BLaER1 (cell line): ENCODE measurements around the gene ENOPH1.
A peak's percentile ranks its signal among the peaks of the same experiment; 100 is the strongest.
"Not testable (repeated sequence)": the region's sequence is repeated elsewhere in the genome, so short reads cannot be mapped to it uniquely, and the experiment has no call there.

Source experiments
- H3K27ac ChIP-seq: shearing (Covaris generic); formaldehyde crosslinking; 2 replicates; pipeline ENCODE4 v1.8.1; 2022
- H3K27me3 ChIP-seq: shearing (Covaris generic); formaldehyde crosslinking; 2 replicates; pipeline ENCODE4 v1.8.1; 2022
- H3K36me3 ChIP-seq: shearing (Covaris generic); formaldehyde crosslinking; 2 replicates; pipeline ENCODE4 v1.8.1; 2022
- H3K4me1 ChIP-seq: shearing (Covaris generic); formaldehyde crosslinking; 2 replicates; pipeline ENCODE4 v1.8.1; 2022
- H3K4me2 ChIP-seq: shearing (Covaris generic); formaldehyde crosslinking; 2 replicates; pipeline ENCODE4 v1.8.1; 2022
- H3K4me3 ChIP-seq: shearing (Covaris generic); formaldehyde crosslinking; 2 replicates; pipeline ENCODE4 v1.8.1; 2022
- H3K9ac ChIP-seq: shearing (Covaris generic); formaldehyde crosslinking; 2 replicates; pipeline ENCODE4 v1.8.1; 2022
- H3K9me3 ChIP-seq: shearing (Covaris generic); formaldehyde crosslinking; 2 replicates; pipeline ENCODE4 v1.8.1; 2022
- H4K20me1 ChIP-seq: shearing (Covaris generic); formaldehyde crosslinking; 2 replicates; pipeline ENCODE4 v1.8.1; 2022
- Cebpa-rat ChIP-seq: shearing (Covaris generic); IDR thresholded peaks from 2 replicates; pipeline ENCODE4 v1.8.1; 2022

The ENOPH1 gene

GRCh38 chr4:82398263-82398662 is 32.1 kb upstream of the ENOPH1 start:
- Histone ChIP-seq H3K9ac (no peak overlapping the region), H3K27ac (no peak overlapping the region), H4K20me1 (no peaks in the 10 kb centered on the region), H3K36me3 (no peaks in the 10 kb centered on the region), H3K9me3 (no peaks in the 10 kb centered on the region), H3K4me1 (0 out of 2 replicates have a peak, but pooled peaks cover 6% of the 10 kb centered on the region), H3K4me3 (no peak overlapping the region), H3K4me2 (no peak overlapping the region), H3K27me3 (no peaks in the 10 kb centered on the region)
- TF ChIP-seq Cebpa-rat = no peak

DNA sequence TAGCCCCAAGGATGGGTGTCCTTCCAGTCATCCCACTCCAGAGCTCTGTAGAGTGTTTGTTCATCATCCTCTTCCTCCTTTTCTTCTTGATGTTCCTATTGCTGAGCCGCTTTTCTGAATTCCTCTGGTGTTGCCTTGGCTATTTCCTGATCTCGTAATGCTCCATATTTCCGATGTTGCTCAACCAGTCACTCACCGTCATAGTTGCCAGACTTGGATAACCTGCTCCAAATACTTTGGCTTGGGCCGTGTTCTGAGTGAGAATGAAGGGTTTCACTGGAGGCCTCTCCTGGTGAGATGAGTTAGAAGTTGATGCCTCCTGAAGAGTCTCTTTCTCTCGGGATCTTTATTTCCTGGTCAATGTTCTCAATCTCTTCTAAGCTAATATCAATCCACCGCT is 28.8 kb upstream of the ENOPH1 start:
- Histone ChIP-seq H3K36me3 (no peaks in the 10 kb centered on the region), H3K4me2 (no peak overlapping the region), H3K27me3 (no peaks in the 10 kb centered on the region), H3K4me3 (no peak overlapping the region), H3K9me3 (no peaks in the 10 kb centered on the region), H3K4me1 (0 out of 2 replicates have a peak, but pooled peaks cover 6% of the 10 kb centered on the region), H4K20me1 (no peaks in the 10 kb centered on the region), H3K9ac (no peak overlapping the region), H3K27ac (no peak overlapping the region)
- no peak for TF ChIP-seq Cebpa-rat

DNA sequence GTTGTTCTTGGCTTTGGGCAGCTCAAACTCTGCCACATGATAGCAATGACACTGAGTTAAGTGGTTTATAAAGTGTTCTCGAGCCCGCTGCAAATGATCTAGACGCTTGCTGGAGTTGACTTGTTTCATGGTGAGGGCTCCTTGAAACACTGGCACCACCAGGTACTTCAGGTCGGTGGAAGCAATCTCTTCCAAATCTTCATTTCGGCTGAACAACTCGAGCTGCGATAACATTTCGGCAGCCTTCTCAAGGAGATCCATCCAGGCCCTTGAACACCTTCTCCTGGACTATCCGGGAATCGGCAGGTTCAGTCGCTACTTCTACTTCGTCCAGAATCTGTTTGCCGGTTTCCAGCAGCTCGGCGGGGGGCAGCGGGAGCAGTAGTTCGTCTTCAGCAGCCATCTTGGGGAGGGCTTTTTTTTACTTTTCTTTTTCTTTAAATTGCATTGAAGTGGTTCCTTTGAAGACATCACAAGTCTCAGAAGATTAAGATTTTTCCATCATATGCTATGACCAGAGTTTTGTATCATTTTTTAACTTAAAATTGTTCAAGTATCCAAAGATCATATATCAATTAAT is 28.1 kb upstream of the ENOPH1 start:
- Histone ChIP-seq H3K36me3 (no peaks in the 10 kb centered on the region), H4K20me1 (no peaks in the 10 kb centered on the region), H3K27ac (no peak overlapping the region), H3K9ac (no peak overlapping the region), H3K4me3 (no peak overlapping the region), H3K4me1 (0 out of 2 replicates have a peak, but pooled peaks cover 6% of the 10 kb centered on the region), H3K27me3 (no peaks in the 10 kb centered on the region), H3K4me2 (no peak overlapping the region), H3K9me3 (no peaks in the 10 kb centered on the region)
- TF ChIP-seq Cebpa-rat = no peak

- Histone ChIP-seq H3K4me1 (no peaks in the 10 kb centered on the region), H3K27me3 (no peaks in the 10 kb centered on the region), H3K36me3 (no peaks in the 10 kb centered on the region), H3K9ac (no peak overlapping the region), H3K4me3 (no peak overlapping the region), H3K9me3 (no peaks in the 10 kb centered on the region), H3K27ac (no peak overlapping the region), H3K4me2 (no peak overlapping the region), H4K20me1 (no peaks in the 10 kb centered on the region)
- no peak for TF ChIP-seq Cebpa-rat
These were observed 26.7 kb upstream of the ENOPH1 start for GRCh38 chr4:82403725-82404124.

- not testable (repeated sequence) for H3K4me2 ChIP-seq, H4K20me1 ChIP-seq, H3K27me3 ChIP-seq, H3K36me3 ChIP-seq, H3K4me3 ChIP-seq, H3K27ac ChIP-seq, H3K9ac ChIP-seq
- peaks cover 24% of the 10 kb centered on the region for H3K4me1 ChIP-seq
- H3K9me3 ChIP-seq = peaks cover 19% of the 10 kb centered on the region
These were observed 15.3 kb upstream of the ENOPH1 start for GRCh38 chr4:82415061-82415460.

DNA sequence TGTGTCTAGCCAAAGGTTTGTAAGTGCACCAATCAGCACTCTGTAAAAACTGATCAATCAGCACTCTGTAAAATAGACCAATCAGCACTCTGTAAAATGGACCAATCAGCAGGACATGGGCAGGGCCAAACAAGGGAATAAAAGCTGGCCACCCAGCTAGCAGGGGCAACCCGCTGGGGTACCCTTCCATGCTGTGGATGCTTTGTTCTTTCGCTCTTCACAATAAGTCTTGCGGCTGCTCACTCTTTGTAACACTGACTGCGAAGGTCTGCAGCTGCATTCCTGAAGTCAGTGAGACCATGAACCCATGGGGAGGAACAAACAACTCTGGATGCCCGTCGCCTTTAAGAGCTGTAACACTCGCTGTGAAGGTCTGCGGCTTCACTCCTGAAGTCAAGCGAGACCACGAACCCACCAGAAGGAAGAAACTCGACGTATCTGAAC is 14.4 kb upstream of the ENOPH1 start:
- Histone ChIP-seq H4K20me1 (peaks cover 8% of the 10 kb centered on the region), H3K9ac (no peak overlapping the region), H3K27ac (peak overlapping the region; percentile 32; the same call in 1 of the 2 replicates), H3K9me3 (peaks cover 19% of the 10 kb centered on the region), H3K4me1 (peaks cover 33% of the 10 kb centered on the region), H3K36me3 (no peaks in the 10 kb centered on the region), H3K4me3 (0 out of 2 replicates have a peak overlapping the region, but pooled peaks have one; percentile 5), H3K4me2 (peak overlapping the region; percentile 58), H3K27me3 (no peaks in the 10 kb centered on the region)
- TF ChIP-seq Cebpa-rat = no peak

- peaks cover 43% of the 10 kb centered on the region for H4K20me1 ChIP-seq
- no peak overlapping the region for H3K27ac ChIP-seq
- H3K27me3 ChIP-seq = no peaks in the 10 kb centered on the region
- H3K9me3 ChIP-seq = peaks cover 11% of the 10 kb centered on the region
- H3K36me3 ChIP-seq = peaks cover 18% of the 10 kb centered on the region
- peaks cover 48% of the 10 kb centered on the region for H3K4me1 ChIP-seq
- no peak overlapping the region for H3K4me2 ChIP-seq
- no peak overlapping the region for H3K4me3 ChIP-seq
- TF ChIP-seq Cebpa-rat = no peak
- no peak overlapping the region for H3K9ac ChIP-seq
These were observed 10.9 kb upstream of the ENOPH1 start for GRCh38 chr4:82419451-82419850.

DNA sequence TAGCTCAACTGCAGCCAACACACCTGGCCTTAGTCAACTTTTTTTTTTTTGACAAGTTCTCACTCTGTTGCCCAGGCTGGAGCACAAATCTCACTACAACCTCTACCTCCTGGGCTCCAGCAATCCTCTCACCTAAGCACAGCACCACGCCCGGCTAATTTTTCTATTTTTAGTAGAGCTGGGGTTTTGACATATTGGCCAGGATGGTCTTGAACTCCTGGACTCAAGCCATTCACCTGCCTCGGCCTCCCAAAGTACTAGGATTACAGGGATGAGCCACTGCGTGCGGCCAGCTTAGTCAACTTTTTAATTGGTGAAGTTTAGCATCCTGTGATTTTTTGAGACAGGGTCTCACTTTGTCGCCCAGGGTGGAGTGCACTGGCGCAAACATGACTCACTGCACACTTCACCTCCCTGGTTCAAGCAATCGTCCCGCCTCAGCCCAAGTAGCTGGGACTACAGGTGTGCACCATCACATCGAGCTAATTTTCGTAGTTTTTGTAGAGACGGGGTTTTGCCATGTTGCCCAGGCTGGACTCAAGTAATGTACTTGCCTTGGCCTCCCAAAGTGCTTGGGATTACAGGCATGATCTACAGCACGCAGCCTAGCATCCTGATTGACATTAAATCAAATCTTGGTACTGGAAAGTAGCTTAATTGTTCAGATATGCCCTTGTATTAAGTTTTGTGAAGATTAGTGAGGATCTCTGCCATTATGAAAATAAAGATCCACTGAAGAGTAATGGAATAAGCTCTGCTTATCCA is 8.4 kb upstream of the ENOPH1 start:
- H3K4me3 ChIP-seq = no peak overlapping the region
- no peak overlapping the region for H3K9ac ChIP-seq
- TF ChIP-seq Cebpa-rat = no peak
- H3K9me3 ChIP-seq = no peaks in the 10 kb centered on the region
- H3K4me1 ChIP-seq = peaks cover 42% of the 10 kb centered on the region
- peaks cover 68% of the 10 kb centered on the region for H4K20me1 ChIP-seq
- peaks cover 44% of the 10 kb centered on the region for H3K36me3 ChIP-seq
- H3K27me3 ChIP-seq = no peaks in the 10 kb centered on the region
- H3K4me2 ChIP-seq = peak overlapping the region; percentile 4
- H3K27ac ChIP-seq = no peak overlapping the region

DNA sequence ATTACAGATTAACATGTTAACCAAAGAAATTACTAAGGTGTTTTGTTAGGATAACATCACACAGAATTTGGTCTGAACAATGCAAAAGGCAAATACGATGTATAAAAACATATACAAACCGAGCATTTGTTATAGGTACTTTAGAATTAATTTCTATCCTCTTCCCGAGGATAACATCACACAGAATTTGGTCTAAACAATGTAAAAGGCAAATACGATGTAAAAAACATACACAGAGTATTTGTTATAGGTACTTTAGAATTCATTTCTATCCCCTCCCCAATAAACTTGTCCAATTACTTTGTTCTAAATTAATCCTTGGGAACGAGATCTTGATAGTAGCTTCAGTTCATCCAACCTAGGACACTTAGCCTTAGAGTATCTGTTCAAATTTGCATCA is 7.8 kb upstream of the ENOPH1 start:
- H3K4me1 ChIP-seq = peaks cover 48% of the 10 kb centered on the region
- H3K27ac ChIP-seq = no peak overlapping the region
- no peak for TF ChIP-seq Cebpa-rat
- H3K9me3 ChIP-seq = no peaks in the 10 kb centered on the region
- H3K36me3 ChIP-seq = peaks cover 50% of the 10 kb centered on the region
- H3K4me2 ChIP-seq = no peak overlapping the region
- H3K4me3 ChIP-seq = no peak overlapping the region
- H3K9ac ChIP-seq = no peak overlapping the region
- no peaks in the 10 kb centered on the region for H3K27me3 ChIP-seq
- H4K20me1 ChIP-seq = peaks cover 74% of the 10 kb centered on the region

GRCh38 chr4:82423245-82424054 is 6.9 kb upstream of the ENOPH1 start:
- Histone ChIP-seq H3K36me3 (peaks cover 58% of the 10 kb centered on the region), H3K9me3 (no peaks in the 10 kb centered on the region), H3K4me1 (peaks cover 50% of the 10 kb centered on the region), H3K4me2 (no peak overlapping the region), H3K27ac (no peak overlapping the region), H4K20me1 (peaks cover 83% of the 10 kb centered on the region), H3K4me3 (no peak overlapping the region), H3K27me3 (no peaks in the 10 kb centered on the region), H3K9ac (no peak overlapping the region)
- no peak for TF ChIP-seq Cebpa-rat
